C4-2B (cell line): ENCODE results near the gene PTPRCAP.
"Not testable (repeated sequence)": the region's sequence is repeated elsewhere in the genome, so short reads cannot be mapped to it uniquely, and the experiment has no call there.

ENCODE experiments used
- H3K27ac ChIP-seq: fragments of 450-650 bp; 2 replicates; pipeline ENCODE4 v1.5.1; 2017
- CTCF ChIP-seq: fragments of 450-650 bp; conservative IDR thresholded peaks from 2 replicates; pipeline ENCODE4 v1.5.1; 2017; ENCODE audit warnings: mild to moderate bottlenecking
- ZFX ChIP-seq: fragments of 450-650 bp; IDR thresholded peaks from 2 replicates; pipeline ENCODE4 v1.6.1; 2017

Gene PTPRCAP

DNA sequence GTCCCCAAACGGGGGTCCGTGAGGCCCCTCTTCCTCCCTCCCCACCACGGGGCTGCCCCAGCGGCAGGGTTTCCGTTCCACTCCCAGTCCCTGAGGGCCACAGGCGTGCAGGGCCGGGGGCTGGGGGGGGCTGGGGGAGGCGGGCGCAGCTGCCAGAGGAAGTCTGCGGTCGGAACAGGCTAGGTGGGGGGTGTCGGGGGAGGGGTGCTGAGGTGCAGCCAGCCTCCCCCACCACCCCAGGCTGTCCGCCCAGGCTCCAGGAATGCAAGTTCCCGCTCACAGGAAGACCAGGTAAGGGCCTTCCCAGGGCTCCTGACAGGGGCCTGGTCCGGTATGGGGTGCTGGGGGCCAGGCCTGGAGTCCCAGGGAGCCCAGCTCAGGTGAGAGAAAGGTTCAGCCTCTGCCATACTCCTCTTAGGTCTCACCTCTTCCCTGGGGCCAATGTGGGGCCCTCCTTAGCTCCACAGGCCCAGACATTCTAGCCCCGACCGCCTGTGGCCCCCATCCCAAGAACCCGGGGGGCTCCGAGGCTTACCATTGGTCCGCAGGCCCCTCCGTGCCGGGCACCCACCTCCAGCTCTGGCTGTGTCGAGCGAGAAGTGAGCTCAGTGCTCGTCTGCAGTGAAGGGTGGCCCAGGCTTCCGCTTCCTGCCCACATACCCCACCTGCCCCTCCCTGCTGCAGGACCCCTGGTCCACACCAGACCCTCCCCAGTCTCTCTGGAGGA lies at the start of gene PTPRCAP:
Gene PTPRCAP (minus strand): TSS at position 601 of the 727 bp plus-strand sequence. CDS start 63 bp downstream, at position 538.
- no peak for TF ChIP-seq ZFX
- no peak for TF ChIP-seq CTCF
- H3K27ac ChIP-seq, result no peak within 1 kb of the TSS

- H3K27ac ChIP-seq, result no peak overlapping the region
- no peak for TF ChIP-seq CTCF
- no peak for TF ChIP-seq ZFX
Observed at GRCh38 chr11:67486481-67487195, 49.2 kb upstream of the PTPRCAP start.

DNA sequence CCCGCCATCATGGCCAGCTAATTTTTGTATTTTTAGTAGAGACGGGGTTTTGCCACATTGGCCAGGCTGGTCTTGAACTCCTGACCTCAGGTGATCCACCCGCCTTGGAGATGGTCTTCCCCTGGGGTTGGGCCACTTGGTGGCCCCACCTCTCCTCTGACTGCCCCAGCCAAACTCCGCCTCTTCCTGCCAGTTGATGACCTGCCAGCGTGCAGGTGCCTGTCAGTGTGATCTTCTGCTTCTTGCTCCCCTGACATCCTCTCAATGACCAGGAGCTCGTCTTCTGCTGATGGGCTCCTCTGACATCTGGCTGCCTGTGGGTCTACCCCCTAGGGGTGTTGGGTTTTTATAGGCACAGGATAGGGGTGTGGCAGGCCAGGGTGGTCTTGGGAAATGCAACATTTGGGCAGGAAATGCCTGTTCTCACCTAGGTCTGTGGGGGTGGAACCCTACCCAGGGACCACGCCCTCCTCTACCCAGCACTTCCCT lies 48.4 kb upstream of the PTPRCAP start:
- not testable (repeated sequence) for H3K27ac ChIP-seq

GRCh38 chr11:67484847-67485311 lies 47.4 kb upstream of the PTPRCAP start:
- no peak overlapping the region for H3K27ac ChIP-seq
- no peak for TF ChIP-seq CTCF
- TF ChIP-seq ZFX, result no peak

DNA sequence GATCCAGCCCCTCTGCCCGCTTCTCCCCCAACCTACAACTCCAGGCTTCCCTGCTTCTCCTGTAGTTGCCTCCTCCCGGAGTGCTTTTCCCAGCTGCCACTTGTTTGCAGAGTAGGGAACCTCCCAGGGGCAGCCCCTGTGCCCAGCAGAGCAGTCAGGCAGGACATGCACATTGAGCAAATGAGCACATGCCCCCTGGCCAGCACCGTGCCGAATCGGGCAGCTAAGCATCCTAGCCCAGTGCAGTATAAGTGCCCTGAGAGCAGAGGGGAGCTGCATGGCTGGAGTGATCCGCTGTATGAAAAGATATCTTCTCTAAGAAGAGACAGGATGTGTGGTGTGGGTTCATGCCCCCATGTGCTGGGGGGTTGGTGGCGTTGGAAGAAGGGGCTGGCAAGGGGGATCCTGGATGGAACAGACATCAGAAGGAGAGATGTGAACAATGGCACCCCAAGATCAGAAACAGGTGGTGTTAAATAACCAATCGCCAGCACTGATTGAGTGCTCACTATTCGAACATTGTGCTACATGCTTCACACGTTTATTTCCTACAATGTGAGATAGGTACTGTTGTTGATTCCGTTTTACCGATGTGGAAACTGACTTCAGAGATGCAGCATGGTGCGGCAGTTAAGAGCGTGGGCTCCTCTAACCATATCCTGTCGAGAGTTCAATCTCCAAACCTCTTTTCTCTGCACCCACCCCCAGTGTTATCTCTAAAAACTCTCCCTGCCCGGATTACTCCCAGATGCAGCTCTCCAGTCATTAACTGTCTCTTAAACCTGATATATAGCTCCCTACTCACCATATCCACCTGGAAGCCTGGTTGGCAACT lies 46.6 kb upstream of the PTPRCAP start:
- no peak overlapping the region; the same call in 1 of the 2 replicates for H3K27ac ChIP-seq

DNA sequence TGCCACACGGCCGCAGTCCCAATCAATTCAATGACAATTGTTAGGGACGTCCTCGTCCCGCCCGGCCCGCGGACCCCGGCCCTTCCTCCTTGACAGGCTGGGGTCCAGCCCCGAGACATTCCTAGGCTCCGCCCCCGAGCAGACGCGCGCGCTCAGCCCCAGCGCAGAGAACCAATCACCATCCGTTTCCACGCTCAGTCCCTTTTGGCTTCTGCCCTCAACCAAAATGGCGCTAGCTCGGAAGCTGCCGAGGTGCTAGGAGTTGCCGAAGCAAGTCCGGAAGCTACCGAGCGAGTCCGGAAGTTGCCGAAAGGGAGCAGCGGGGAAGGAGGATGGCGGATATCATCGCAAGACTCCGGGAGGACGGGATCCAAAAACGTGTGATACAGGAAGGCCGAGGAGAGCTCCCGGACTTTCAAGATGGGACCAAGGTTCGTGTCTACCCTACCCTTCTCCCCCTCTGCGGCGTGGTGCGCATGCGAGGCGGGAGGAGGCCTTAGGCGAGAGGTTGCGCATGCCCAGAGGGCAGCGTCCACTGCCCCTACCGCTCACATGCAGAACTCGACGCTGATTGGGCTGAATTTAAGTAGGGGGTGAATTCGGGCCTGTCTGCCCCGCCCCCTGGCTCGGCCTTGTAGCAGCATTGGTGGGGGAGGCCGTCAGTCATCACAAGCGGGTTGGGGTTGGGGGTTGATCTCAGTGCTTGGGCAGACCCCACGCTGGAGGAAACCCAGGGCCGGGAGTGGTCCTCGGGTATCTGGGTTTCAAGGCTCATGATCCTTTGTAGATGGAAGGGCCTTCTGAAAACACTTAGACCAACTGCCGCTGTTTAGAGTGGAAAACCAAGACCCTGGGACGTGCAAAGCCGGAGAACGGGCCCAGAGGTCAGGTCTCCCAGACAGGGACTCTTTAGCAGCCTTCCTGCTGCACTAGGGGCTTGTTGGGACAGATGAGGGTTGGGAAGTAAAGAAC lies 45.6 kb upstream of the PTPRCAP start, which contains the start of gene AIP:
Gene AIP (plus strand): TSS at position 200 of the 972 bp plus-strand sequence. CDS start 133 bp downstream, at position 333.
- TF ChIP-seq CTCF (no peak), ZFX (no peak)
- peak within 1 kb of the TSS; percentile 64 for H3K27ac ChIP-seq

More for the DNA sequence above, 46.6 kb upstream of the PTPRCAP start:
- TF ChIP-seq ZFX (no peak), CTCF (no peak)
